NCI-H1105 treated with DMSO at 0.1 percent for 48 hours (cell line): ENCODE results near the gene WDR44.
A peak's percentile ranks its signal among the peaks of the same experiment; 100 is the strongest.
"Not testable (repeated sequence)": the region's sequence is repeated elsewhere in the genome, so short reads cannot be mapped to it uniquely, and the experiment has no call there.

Source experiments
- DNase-seq: peaks from one replicate; lab custom pipeline; 2025; lab: John Stamatoyannopoulos, UW

The WDR44 gene

DNA sequence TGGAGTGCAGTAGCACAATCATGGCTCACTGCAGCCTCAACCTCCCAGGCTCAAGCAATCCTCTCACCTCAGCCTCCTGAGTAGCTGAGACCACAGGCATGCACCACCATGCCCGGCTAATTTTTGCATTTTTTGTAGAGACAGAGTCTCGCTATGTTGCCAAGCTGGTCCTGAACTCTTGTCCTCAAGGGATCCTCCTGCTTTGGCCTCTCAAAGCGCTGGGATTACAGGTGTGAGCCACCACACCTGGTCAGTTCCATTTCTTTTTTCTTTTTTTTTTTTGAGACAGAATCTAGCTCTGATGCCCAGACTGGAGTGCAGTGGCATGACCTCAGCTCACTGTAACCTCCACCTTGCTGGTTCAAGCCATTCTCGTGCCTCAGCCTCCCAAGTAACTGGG is 136.5 kb downstream of the WDR44 start:
- not testable (repeated sequence) for DNase-seq

DNA sequence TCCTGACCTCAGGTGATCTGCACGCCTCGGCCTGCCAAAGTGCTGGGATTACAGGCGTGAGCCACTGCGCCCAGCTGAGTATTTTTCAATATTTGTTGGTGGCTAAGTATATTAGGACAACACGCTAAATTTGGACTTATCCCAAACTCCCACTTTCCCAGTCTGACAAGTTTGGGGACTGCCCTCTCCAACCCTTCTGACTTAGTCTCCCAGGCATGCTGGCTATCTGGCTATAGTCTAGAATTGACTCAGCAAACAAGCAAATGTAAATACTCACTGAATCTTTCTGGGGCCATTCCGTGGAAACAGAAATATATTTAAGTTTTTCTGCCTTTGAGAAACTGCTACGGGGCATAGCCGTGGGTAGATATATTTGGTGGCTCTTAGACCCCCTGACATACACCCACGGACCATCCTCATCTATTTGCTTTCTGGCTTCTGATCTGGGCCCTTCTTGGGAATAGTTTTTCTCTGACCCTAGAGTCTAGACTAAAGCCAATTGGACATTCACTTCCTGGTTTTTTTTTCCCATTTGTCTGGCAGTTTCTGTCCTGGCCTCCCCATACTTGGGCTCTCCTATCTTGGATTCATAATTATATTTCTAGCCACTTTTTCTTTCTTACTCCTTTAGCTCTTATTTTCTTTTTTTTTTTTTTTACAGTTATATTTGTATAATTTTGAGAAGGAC is 138.5 kb downstream of the WDR44 start:
- no peak for DNase-seq

- not testable (repeated sequence) for DNase-seq
These were observed 140.8 kb downstream of the WDR44 start for GRCh38 chrX:118486693-118487092.

DNA sequence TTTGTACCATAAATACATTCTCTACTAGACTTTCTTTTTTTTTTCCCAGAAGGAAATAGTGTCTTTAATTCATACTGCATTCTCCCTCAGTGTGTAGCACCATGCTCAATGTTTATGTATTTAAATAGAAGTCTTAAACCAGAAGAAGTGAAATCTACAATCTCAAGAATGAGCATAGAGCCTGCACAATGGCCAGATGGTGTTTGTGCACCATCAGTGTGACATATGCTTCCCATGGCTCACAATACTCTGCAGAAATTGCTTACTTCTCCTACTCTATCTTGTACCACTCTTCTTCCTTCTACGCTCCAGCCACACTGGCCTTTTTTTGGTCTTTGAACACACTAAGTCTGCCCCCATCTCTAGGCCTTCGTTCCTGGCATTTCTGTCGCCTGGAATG is 147.1 kb downstream of the WDR44 start:
- DNase-seq, result no peak

- DNase-seq, result no peak
These were observed 147.9 kb downstream of the WDR44 start for GRCh38 chrX:118493653-118494297.

DNA sequence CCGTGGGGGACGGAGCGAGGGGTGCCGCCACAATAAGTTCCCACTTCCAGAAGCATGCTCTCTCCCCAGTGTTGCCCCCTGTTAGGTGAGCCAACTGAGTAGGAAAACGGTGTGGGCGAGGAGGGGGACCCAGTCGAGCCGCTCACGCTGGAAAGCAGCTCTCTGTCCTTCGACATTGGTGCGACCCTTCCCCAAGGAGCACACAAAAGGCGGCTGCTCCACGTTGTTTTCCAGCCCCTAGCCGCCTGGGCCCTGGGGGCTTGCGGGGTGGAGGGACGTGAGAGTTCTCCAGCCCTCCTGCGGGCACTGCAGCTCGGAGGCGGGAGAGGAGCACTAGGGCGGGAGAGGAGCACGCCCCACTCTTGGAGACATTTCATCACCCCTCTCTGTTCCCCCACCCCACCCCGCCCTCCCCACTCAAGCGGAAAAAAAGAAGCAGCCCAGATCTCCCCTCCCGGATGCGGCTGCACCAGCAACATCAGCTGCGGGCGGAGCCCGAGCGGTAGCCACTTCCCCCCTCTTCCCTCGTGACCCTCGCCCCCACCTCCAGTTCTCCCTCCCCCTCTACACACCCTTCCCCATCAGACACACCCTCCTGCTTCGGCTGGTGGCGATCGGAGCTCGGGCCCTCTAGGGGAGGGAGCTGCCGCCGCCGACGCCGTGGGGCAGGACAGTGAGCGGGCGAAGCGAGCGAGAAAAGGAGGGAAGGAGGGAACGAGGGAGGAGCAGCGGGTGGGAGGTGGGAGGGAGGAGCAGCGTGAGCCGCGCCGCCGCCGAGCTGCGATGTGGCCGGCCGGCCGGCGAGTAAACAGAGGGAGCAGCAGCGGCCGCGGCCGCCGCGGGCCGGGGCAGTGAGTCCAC is 149.4 kb downstream of the WDR44 start, which contains the start of gene DOCK11:
Gene DOCK11 (plus strand): TSS at position 755 of the 861 bp plus-strand sequence. CDS start 157 bp downstream, outside the sequence.
- DNase-seq, result peak; percentile 53

- DNase-seq, result peak; percentile 10
These were observed 150.3 kb downstream of the WDR44 start for GRCh38 chrX:118495958-118496762.

GRCh38 chrX:118496763-118497079 is 150.8 kb downstream of the WDR44 start:
- DNase-seq, result no peak

DNA sequence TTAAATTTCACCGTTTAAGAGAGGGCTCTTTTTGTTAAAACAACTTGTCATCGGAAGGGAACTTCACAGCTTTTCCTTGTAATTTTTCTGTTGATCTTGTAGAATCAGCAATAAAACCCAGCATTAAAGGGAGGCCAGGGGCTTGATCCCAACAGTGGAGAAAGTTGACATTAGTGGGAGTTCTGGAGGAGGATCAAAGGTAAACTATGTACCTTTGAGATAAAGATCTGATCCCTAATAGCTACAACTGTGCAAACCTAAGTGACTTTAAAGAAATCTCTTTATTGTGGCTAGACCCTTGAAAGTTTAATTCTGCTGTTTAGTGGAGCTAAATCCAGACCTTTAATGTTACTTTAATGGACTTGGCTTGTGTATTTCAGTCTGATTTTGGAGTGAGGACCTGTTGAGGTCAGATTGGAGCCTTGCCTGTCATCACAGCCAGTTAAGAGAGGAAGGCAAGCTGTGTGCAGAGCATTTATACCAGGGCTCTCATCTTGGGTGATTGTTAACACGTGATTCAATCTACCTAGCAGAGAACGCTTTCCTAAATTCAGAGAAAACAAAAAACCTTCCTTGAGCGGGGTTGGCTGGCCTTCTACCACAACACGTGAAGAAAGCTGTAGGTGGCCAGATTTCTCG is 151.4 kb downstream of the WDR44 start:
- peak; percentile 3 for DNase-seq

- no peak for DNase-seq
These were observed 152.4 kb downstream of the WDR44 start for GRCh38 chrX:118498351-118498750.

GRCh38 chrX:118498755-118499154 is 152.8 kb downstream of the WDR44 start:
- no peak for DNase-seq

- no peak for DNase-seq
These were observed 153.4 kb downstream of the WDR44 start for GRCh38 chrX:118499295-118499694.
